Transverse colon (tissue), 4 donors: ENCODE results near the gene OR2S2. TPM values are rescaled to one million over a fixed set of nuclear protein-coding genes. Genes with fewer than 3 reads are reported as not detected.
A peak's percentile ranks its signal among the peaks of the same experiment; 100 is the strongest.
"Not testable (repeated sequence)": the region's sequence is repeated elsewhere in the genome, so short reads cannot be mapped to it uniquely, and the experiment has no call there.

Source experiments
- DNase-seq: peaks from one replicate; pipeline ENCODE4 v3.0.0-alpha.2; 2019
- H3K27ac ChIP-seq, 4 donors: fragments of 200-600 bp; sonication (generic); 2 replicates each; pipeline ENCODE4 v1.5.1; 2016 to 2018; ENCODE audit warnings: inconsistent platforms in 4 of 4
- H3K27me3 ChIP-seq: fragments of 200-600 bp; sonication (generic); 2 replicates; pipeline ENCODE4 v1.5.1; 2017; ENCODE audit warnings: inconsistent platforms
- H3K36me3 ChIP-seq, 4 donors: fragments of 200-600 bp; sonication (generic); 2 replicates each; pipeline ENCODE4 v1.5.1; 2017 to 2019; ENCODE audit warnings: inconsistent platforms in 4 of 4
- H3K4me1 ChIP-seq, 4 donors: fragments of 200-600 bp; sonication (generic); 2 replicates each; pipeline ENCODE4 v1.5.1; 2017 to 2020; ENCODE audit warnings: inconsistent platforms in 4 of 4
- H3K4me3 ChIP-seq, 4 donors: fragments of 200-600 bp; sonication (generic); 1 replicate in 1 of 4; 2 replicates in 3 of 4; pipeline versions ENCODE4 v1.5.1 to v1.6.1; 2017 to 2019; ENCODE audit warnings: inconsistent platforms in 4 of 4
- H3K9me3 ChIP-seq, 2 donors: fragments of 200-600 bp; sonication (generic); 2 replicates each; pipeline ENCODE4 v1.5.1; 2017 to 2019; ENCODE audit warnings: inconsistent platforms in 2 of 2
- CTCF ChIP-seq, 5 experiments: fragments of 200-600 bp in 3 of 5; fragments of 450-650 bp in 2 of 5; sonication (generic) in 3 of 5; IDR thresholded peaks; 1 replicate in 2 of 5; 2 replicates in 3 of 5; pipeline ENCODE4 v1.5.1; 2016 to 2017; ENCODE audit warnings: antibody characterized with exemption in 5 of 5, inconsistent platforms in 3 of 5, mild to moderate bottlenecking in 2 of 5, moderate library complexity in 1 of 5
- EP300 ChIP-seq: sonication (generic); formaldehyde crosslinking; IDR thresholded peaks from one replicate; pipeline ENCODE4 v1.6.1; 2017; ENCODE audit warnings: antibody characterized with exemption, low read depth
- POLR2A ChIP-seq: fragments of 450-650 bp; IDR thresholded peaks from one replicate; pipeline ENCODE4 v1.6.1; 2016; ENCODE audit warnings: antibody characterized with exemption, mild to moderate bottlenecking, moderate library complexity
- POLR2AphosphoS5 ChIP-seq, 3 donors: sonication (generic); formaldehyde crosslinking; IDR thresholded peaks; one replicate each; pipeline ENCODE4 v1.6.1; 2016; ENCODE audit warnings: antibody characterized with exemption in 3 of 3
- WGBS, 2 donors: methylation state at CpG; one replicate each; pipeline ENCODE4 v1.1.5; 2018; ENCODE audit warnings: low coverage in 1 of 2; 5-methylcytosine and 5-hydroxymethylcytosine counted together
- in situ Hi-C, 4 donors: fragments of 200-750 bp; cut with MboI; loops; one replicate each; pipeline versions ENCODE4 v1.15.0 to v1.15.1; 2017; ENCODE audit warnings: low sequenced_read_pairs in 3 of 4, low pct_ligation_motif_present in 1 of 4, low pct_unique_long_range_greater_than_20kb in 1 of 4
- intact Hi-C: fragments of 100-400 bp; cut with DNase I; formaldehyde crosslinking; loops from one replicate; pipeline ENCODE4 v1.15.1; 2023; ENCODE audit warnings: low total_unique reads
- total RNA-seq, 4 donors: library from RNA; depleted of rRNA; stranded (reverse); fragments of >200 nt; gene quantifications; one replicate each; pipeline ENCODE4 v1.1.0, GENCODE V29; 2016

Gene OR2S2
- total RNA-seq, 4 donors from 2014 or later = not detected

GRCh38 chr9:35914301-35914807 lies 43.6 kb downstream of the OR2S2 start:
- WGBS, 2 donors = 34 to 36% methylated on average over 5 to 9 of the region's 9 CpGs
- H3K4me3 ChIP-seq = no peak overlapping the region
- no peaks in the 10 kb centered on the region for H3K9me3 ChIP-seq
- H3K27me3 ChIP-seq = no peaks in the 10 kb centered on the region
- peak overlapping the region; percentile 86 to 89 (median 88) for H3K27ac ChIP-seq
- intact Hi-C loops (no loop called here), in situ Hi-C loops (no loop called here)
- TF ChIP-seq EP300 = no peak
- TF ChIP-seq POLR2A = peak; percentile 41
- no peak for TF ChIP-seq CTCF (IDR thresholded peaks at IDR 0.05)
- TF ChIP-seq POLR2AphosphoS5 (IDR thresholded peaks at IDR 0.05) = peak; percentile 16 to 55 (median 34)
- no peaks in the 10 kb centered on the region for H3K36me3 ChIP-seq
- DNase-seq = peak; percentile 75
- H3K4me1 ChIP-seq = peaks cover 37 to 78% (median 68%) of the 10 kb centered on the region in 4 donors

DNA sequence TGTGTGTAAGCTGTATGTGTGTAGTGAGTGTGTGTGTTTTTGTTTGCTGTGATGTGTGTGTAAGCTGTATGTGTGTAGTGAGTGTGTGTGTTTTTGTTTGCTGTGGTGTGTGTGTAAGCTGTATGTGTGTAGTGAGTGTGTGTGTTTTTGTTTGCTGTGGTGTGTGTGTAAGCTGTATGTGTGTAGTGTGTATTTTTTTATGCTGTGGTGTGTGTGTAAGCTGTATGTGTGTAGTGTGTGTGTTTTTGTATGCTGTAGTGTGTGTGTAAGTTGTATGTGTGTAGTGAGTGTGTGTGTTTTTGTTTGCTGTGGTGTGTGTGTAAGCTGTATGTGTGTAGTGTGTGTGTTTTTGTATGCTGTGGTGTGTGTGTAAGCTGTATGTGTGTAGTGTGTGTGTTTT lies 44.5 kb downstream of the OR2S2 start:
- intact Hi-C loops, H3K4me3 ChIP-seq, H3K36me3 ChIP-seq, in situ Hi-C loops, H3K27me3 ChIP-seq, H3K9me3 ChIP-seq, DNase-seq, H3K27ac ChIP-seq: not testable (repeated sequence)
- H3K4me1 ChIP-seq = peaks cover 41 to 78% (median 68%) of the 10 kb centered on the region in 4 donors

DNA sequence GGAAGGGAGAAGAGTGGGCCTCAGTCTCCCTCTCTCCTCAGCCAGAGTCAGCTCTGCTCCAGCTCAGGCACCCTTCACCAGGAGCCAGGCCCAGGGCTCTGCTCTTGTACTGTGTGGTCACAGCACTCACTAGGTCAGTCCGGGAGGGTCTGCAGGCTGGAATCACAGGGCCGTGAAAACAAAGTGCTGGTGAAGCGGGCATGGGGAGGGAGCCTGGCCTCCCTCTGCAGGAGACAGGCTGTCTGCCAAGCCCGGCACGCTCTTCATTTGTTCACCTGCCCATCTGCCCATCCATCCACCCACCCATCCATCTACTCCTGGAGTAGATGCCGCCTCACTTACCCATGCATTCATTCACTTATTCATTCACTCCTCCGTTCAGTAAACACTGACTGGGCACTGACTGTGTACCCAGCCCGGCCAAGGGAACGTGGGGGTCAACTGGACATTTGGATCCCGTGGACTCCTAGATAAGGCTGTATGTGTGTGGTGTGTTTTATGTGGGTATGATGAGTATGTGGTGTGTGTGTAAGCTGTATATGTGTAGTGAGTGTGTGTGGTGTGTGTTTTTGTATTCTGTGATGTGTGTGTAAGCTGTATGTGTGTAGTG lies 45.1 kb downstream of the OR2S2 start:
- Histone ChIP-seq H3K27ac (no peak overlapping the region), H3K9me3 (no peaks in the 10 kb centered on the region), H3K4me3 (no peak overlapping the region), H3K4me1 (peaks cover 45 to 78% (median 70%) of the 10 kb centered on the region in 4 donors), H3K27me3 (no peaks in the 10 kb centered on the region), H3K36me3 (no peaks in the 10 kb centered on the region)
- 88% methylated on average over 5 to 10 of the region's 10 CpGs for WGBS, 2 donors
- no peak for DNase-seq
- TF ChIP-seq CTCF (IDR thresholded peaks at IDR 0.05) (no peak), POLR2AphosphoS5 (IDR thresholded peaks at IDR 0.05) (no peak), EP300 (no peak), POLR2A (no peak)
- in situ Hi-C loops (no loop called here), intact Hi-C loops (no loop called here)

DNA sequence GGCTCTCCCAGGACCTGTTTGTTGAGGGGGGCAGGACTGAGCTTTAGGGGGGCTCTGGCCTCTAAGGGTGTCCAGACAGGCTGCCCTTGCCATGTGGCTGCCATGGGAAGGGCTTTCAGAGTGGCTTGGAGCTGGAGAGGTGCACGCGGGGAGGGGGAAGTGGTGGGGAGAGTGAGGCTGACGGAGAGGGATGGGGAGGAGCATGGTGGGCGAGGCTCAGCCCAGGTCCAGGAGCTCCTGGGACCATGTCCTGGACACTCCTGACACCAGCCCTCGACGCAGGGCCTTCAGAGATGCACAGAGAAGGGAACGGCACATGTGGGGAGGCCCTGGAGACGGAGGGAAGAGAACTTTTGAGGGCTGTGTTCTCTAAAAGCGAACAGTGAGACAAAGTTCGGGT lies 46.3 kb downstream of the OR2S2 start:
- H3K4me1 ChIP-seq = peaks cover 57 to 78% (median 70%) of the 10 kb centered on the region in 4 donors
- H3K27ac ChIP-seq = peak overlapping the region; percentile 94 to 97 (median 96)
- 74 to 83% methylated on average over 6 to 10 of the region's 10 CpGs for WGBS, 2 donors
- no peak for DNase-seq
- intact Hi-C loops (no loop called here), in situ Hi-C loops (no loop called here)
- no peaks in the 10 kb centered on the region for H3K36me3 ChIP-seq
- no peak overlapping the region for H3K4me3 ChIP-seq
- no peak for TF ChIP-seq POLR2A
- TF ChIP-seq EP300 = no peak
- no peak for TF ChIP-seq POLR2AphosphoS5 (IDR thresholded peaks at IDR 0.05)
- no peak for TF ChIP-seq CTCF (IDR thresholded peaks at IDR 0.05)
- H3K9me3 ChIP-seq = no peaks in the 10 kb centered on the region
- no peaks in the 10 kb centered on the region for H3K27me3 ChIP-seq
